ENCODE results near the gene CHMP4A.

Gene CHMP4A

GRCh38 chr14:24194873-24195185 lies 18.5 kb downstream of the CHMP4A start:
- DNase-seq: no peak

GRCh38 chr14:24194186-24194872 lies 19.0 kb downstream of the CHMP4A start:
- no peak for DNase-seq

GRCh38 chr14:24192933-24193332 lies 20.4 kb downstream of the CHMP4A start:
- no peak for DNase-seq

GRCh38 chr14:24190416-24190815 lies 22.9 kb downstream of the CHMP4A start:
- DNase-seq: no peak

GRCh38 chr14:24189460-24189859 lies 23.8 kb downstream of the CHMP4A start:
- no peak for DNase-seq

- DNase-seq: no peak
Observed at GRCh38 chr14:24189059-24189375, 24.3 kb downstream of the CHMP4A start.

GRCh38 chr14:24188251-24189058 lies 24.8 kb downstream of the CHMP4A start, which contains the start of gene IPO4:
TSS of gene IPO4 (minus strand) at chr14:24188816. CDS start at chr14:24188787, 29 bp downstream.
- DNase-seq: peak; percentile 97

GRCh38 chr14:24187539-24187915 lies 25.8 kb downstream of the CHMP4A start:
- DNase-seq: no peak

- no peak for DNase-seq
Observed at GRCh38 chr14:24186831-24187538, 26.3 kb downstream of the CHMP4A start.

GRCh38 chr14:24185741-24186140 lies 27.5 kb downstream of the CHMP4A start:
- DNase-seq: no peak

GRCh38 chr14:24185026-24185425 lies 28.3 kb downstream of the CHMP4A start:
- no peak for DNase-seq

GRCh38 chr14:24184104-24184970 lies 29.0 kb downstream of the CHMP4A start:
- DNase-seq: no peak

- no peak for DNase-seq
Observed at GRCh38 chr14:24183014-24183481, 30.2 kb downstream of the CHMP4A start.

GRCh38 chr14:24182110-24182882 lies 31.0 kb downstream of the CHMP4A start:
- no peak for DNase-seq

GRCh38 chr14:24181371-24182077 lies 31.8 kb downstream of the CHMP4A start:
- DNase-seq: no peak

GRCh38 chr14:24179961-24180796 lies 33.1 kb downstream of the CHMP4A start:
- peak; percentile 49 for DNase-seq

- DNase-seq: no peak
Observed at GRCh38 chr14:24179294-24179960, 33.9 kb downstream of the CHMP4A start.

- DNase-seq: no peak
Observed at GRCh38 chr14:24178399-24179178, 34.7 kb downstream of the CHMP4A start.

GRCh38 chr14:24177891-24178290 lies 35.4 kb downstream of the CHMP4A start:
- no peak for DNase-seq

Data from fibroblast of upper back skin (primary cell).